ENCODE results near the gene LAMB1. TPM values are rescaled to one million over a fixed set of nuclear protein-coding genes. Genes with fewer than 3 reads are reported as not detected.

The LAMB1 gene
- total RNA-seq, 1 experiment from 2014 or later: 147 TPM

DNA sequence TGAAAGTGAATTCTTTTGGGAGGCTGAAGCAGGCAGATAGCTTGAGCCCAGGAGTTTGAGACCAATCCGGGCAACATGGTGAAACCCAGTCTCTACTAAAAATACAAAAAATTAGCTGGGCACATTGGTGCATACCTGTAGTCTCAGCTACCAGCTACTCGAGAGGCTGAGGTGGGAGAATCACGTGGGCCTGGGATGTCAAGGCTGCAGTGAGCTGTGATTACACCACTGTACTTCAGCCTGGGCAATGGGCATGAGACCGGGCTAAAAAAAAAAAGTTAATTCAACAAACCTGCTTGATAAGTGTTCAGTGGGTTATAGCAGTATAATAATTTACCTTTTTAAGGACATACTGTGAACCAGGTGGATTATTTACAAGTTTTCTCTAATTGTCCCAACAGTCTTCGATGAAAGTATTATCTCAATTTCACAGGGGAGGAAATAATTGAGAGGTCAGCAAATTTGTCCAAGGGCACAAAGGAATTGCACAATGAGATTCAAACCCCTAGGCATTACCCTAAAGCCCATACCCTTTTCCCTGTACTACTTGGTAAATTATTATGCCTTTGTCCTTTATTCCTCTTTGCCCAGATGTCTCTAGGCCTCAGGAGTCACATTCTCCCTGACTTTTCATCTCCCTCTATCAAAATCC is 125.1 kb downstream of the LAMB1 start:
- DNase-seq (ENCODE audit: low read depth): no peak

DNA sequence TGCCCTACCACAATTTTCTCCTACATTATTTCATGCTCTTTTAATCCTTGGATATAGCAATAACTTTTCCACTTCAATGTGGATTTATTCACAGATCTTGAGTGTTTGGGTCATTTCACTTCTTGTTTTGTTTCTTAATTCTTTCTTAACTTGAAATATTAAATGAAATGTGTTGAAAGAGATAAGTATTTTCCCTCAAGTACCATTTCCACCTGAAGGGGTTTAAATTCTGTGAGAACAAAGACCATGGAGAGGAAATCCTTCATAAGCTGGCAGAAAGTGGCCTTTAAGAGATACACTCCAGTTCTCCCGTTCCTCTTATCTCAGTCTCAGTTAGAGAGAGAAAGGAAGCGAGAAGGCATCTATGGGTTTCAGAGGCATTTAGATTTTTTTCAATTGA is 126.0 kb downstream of the LAMB1 start:
- no peak for DNase-seq (ENCODE audit: low read depth)

DNA sequence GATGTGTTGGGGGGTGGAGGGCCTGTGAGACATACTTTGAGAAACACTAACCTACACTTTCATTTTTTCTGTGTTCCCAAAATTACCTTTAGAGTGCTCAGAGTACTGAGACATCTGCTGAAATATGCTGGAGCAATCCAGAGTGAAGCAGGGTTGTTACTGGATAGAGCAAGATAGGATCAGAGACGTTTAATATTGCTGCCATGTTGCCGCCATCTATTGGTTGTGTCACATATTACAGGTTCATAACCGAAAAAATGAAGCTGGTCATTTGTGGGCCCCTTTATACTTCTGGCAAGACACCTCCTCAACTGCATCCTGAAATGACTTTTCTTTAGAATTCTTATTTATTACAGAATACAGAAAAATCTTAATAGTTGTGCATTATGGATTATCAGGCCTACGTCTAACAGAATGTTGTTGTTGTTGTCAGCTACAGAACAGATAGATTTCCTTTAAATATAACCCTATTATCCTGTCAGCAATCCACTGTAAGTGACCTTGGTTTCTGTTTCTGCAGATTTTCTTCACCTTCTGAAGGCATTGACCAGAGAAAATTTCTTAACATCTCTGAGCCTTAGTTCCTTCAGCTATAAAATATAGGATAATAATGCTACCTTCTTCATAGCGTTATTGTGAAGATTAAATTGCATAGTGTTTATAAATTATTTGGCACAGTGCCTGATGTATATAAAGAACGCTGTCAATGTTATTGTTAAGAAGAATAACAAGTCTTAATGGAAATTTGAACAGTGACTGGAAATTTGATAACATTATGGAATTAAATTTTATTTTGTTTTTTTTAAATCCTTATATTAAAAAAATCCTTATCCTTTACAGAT is 128.1 kb downstream of the LAMB1 start:
- DNase-seq (ENCODE audit: low read depth): peak; percentile 63

DNA sequence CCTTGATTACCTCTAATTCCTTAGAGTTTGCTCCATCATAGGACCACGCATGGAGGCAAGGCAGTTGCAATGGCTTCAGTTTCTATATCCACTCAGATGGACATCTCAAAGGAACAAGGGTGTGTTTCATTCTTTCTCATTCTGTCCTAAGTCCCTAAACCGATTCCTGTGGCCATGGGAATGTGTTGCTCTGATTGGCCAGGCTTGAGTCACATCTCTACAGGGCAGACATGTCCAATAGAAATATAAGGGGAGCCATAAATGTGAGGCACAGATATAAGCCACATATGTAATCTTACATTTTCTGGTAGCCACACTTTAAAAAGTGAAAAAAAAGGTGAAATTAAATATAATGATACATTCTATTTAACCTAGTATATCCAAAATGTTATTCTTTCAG is 128.8 kb downstream of the LAMB1 start:
- DNase-seq (ENCODE audit: low read depth): no peak

Other genes starting within 250 kb of the LAMB1 start
- gene SLC26A3, start 199.9 kb downstream of the LAMB1 start, total RNA-seq (2014; rRNA removed; shearing (Covaris generic)): not detected in 2 replicates
- 66.7 and 75.2 TPM in 2 replicates for gene DLD, start 112.0 kb downstream of the LAMB1 start, total RNA-seq (2014; rRNA removed; shearing (Covaris generic))
- 0.10 and 0.24 TPM in 2 replicates for gene LAMB4, start 127.2 kb upstream of the LAMB1 start, total RNA-seq (2014; rRNA removed; shearing (Covaris generic))

All from RPMI7951 (cell line).